ENCODE results near the gene ENGASE. TPM values are rescaled to one million over a fixed set of nuclear protein-coding genes. Genes with fewer than 3 reads are reported as not detected.

The ENGASE gene
- total and polyA plus RNA-seq, 7 donors, result 7.5 to 80.8 (median 26.7) TPM

- Histone ChIP-seq H3K27ac (no peak overlapping the region), H3K9me3 (no peaks in the 10 kb centered on the region), H3K27me3 (ENCODE audit: insufficient read depth in 3 of 3, low read length in 2 of 3) (peaks cover 0 to 39% (median 8%) of the 10 kb centered on the region in 3 donors), H3K36me3 (ENCODE audit: insufficient read depth in 1 of 2, low read depth in 1 of 2) (no peaks in the 10 kb centered on the region), H3K4me3 (no peak overlapping the region), H3K4me1 (peaks cover 3% of the 10 kb centered on the region)
- no peak for DNase-seq
- ATAC-seq, result no peak
- 75 to 87% (median 78%) methylated on average over 5 of the region's 5 CpGs for WGBS, 3 donors
- TF ChIP-seq CTCF (IDR thresholded peaks at IDR 0.05), result no peak
- intact Hi-C loops (cut with DNase I), result loop anchor here in 1 of 2 donors (10.0 kb wide), 1 partner anchor 65 kb away; no protein-coding TSS in a partner anchor
These were observed 45.6 kb downstream of the ENGASE start for GRCh38 chr17:79120259-79120658.

- intact Hi-C loops (cut with DNase I), result loop anchor here in 1 of 2 donors (10.0 kb wide), 1 partner anchor 61 kb away; no protein-coding TSS in a partner anchor
- no peak for TF ChIP-seq CTCF (IDR thresholded peaks at IDR 0.05)
- Histone ChIP-seq H3K27ac (no peak overlapping the region), H3K4me1 (no peaks in the 10 kb centered on the region), H3K9me3 (no peaks in the 10 kb centered on the region), H3K36me3 (ENCODE audit: insufficient read depth in 1 of 2, low read depth in 1 of 2) (no peaks in the 10 kb centered on the region), H3K4me3 (no peak overlapping the region), H3K27me3 (ENCODE audit: insufficient read depth in 3 of 3, low read length in 2 of 3) (peaks cover 0 to 73% (median 13%) of the 10 kb centered on the region in 3 donors)
- no peak for DNase-seq
- WGBS, 3 donors, result 93 to 98% (median 94%) methylated on average over 8 of the region's 8 CpGs
- ATAC-seq, result no peak
These were observed 49.4 kb downstream of the ENGASE start for GRCh38 chr17:79123988-79124387.

GRCh38 chr17:79124513-79125209 lies 50.0 kb downstream of the ENGASE start:
- ATAC-seq (no peak), DNase-seq (no peak)
- H3K36me3 ChIP-seq (ENCODE audit: insufficient read depth in 1 of 2, low read depth in 1 of 2), result no peaks in the 10 kb centered on the region
- no peaks in the 10 kb centered on the region for H3K4me1 ChIP-seq
- intact Hi-C loops (cut with DNase I), result loop anchor here in 1 of 2 donors (10.0 kb wide), 1 partner anchor 60 kb away; no protein-coding TSS in a partner anchor
- H3K27ac ChIP-seq, result no peak overlapping the region
- no peak for TF ChIP-seq CTCF (IDR thresholded peaks at IDR 0.05)
- 85 to 88% (median 88%) methylated on average over 21 of the region's 21 CpGs for WGBS, 3 donors
- peaks cover 0 to 78% (median 20%) of the 10 kb centered on the region in 3 donors for H3K27me3 ChIP-seq (ENCODE audit: insufficient read depth in 3 of 3, low read length in 2 of 3)
- H3K9me3 ChIP-seq, result no peaks in the 10 kb centered on the region
- no peak overlapping the region for H3K4me3 ChIP-seq

- no peak for ATAC-seq
- Histone ChIP-seq H3K27ac (no peak overlapping the region), H3K9me3 (no peaks in the 10 kb centered on the region), H3K4me1 (no peaks in the 10 kb centered on the region), H3K4me3 (no peak overlapping the region), H3K27me3 (ENCODE audit: insufficient read depth in 3 of 3, low read length in 2 of 3) (peaks cover 0 to 84% (median 20%) of the 10 kb centered on the region in 3 donors), H3K36me3 (ENCODE audit: insufficient read depth in 1 of 2, low read depth in 1 of 2) (no peaks in the 10 kb centered on the region)
- TF ChIP-seq CTCF (IDR thresholded peaks at IDR 0.05), result no peak
- no peak for DNase-seq
- intact Hi-C loops (cut with DNase I), result loop anchor here in 1 of 2 donors (10.0 kb wide), 1 partner anchor 59 kb away; no protein-coding TSS in a partner anchor
- 6 to 14% (median 10%) methylated on average over 20 to 22 of the region's 22 CpGs for WGBS, 3 donors
These were observed 50.9 kb downstream of the ENGASE start for GRCh38 chr17:79125503-79125902.

Measured in psoas muscle (tissue), 8 donors.